HG02588 (cell line): ENCODE measurements around the gene A3GALT2.
A peak's percentile ranks its signal among the peaks of the same experiment; 100 is the strongest.
"Not testable (repeated sequence)": the region's sequence is repeated elsewhere in the genome, so short reads cannot be mapped to it uniquely, and the experiment has no call there.

Source experiments
- ATAC-seq: cut with Tn5 transposase; IDR thresholded peaks from one replicate; pipeline ENCODE4 v1.9.1; 2021; ENCODE audit warnings: mild to moderate bottlenecking, moderate library complexity; ENCODE audit not compliant: unreplicated experiment

A3GALT2 gene

DNA sequence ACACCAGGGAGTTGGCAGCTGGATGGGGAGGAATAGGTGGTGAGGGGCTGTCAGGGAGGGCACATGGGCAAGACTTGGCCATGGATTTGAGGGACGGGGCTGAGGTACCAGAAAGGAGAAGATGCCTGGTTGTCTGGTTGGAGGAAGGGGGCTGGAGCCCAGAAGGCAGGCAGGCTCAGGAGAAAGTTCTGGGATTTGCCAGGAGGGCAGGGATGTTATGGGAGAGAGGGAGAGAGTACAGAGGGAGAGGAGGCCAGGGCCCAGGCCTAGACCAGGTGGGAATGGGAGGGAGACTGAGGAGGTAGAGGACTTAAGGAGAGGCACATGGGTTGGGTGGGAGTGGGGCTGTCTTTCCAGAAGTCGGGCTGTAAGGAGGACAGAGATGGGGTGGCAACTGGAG, 4.3 kb downstream of the A3GALT2 start:
- ATAC-seq, result no peak

DNA sequence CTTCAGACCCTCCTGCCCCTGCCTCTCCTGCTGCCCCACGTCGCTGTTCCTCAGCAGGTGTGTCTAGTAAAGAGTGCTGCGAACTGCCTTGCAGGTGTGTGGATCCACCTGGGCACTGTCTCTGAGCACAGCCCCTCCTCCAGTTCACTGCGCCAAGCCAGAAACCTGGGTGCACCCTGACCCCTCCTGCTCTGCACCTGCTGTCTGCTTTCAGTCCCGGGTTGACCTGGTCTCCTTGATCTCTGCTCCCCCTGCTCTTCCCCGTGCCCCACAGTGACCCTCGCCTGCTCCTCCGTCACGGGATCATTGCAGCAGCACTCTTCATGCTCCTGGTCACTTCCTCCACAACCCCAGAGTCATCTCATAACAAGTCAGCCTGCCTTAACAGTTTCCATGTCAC, 6.5 kb downstream of the A3GALT2 start:
- ATAC-seq, result no peak

DNA sequence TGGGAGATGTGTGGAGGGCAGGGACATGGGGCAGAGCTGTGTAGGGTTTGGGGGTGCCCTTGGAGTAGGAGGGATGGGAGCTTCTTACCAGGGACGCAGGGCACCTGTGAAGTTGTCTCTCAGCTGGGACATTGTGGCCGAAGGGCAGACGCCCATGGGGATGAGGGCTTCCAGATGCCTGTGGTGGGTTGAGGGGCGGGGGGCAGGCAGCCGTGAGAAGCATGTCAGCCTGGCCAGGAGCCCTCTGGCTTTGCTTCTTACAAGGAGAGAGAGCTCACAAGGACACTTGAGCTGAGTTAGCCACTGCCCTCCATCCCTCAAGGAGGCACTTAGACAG, 8.5 kb downstream of the A3GALT2 start:
- no peak for ATAC-seq

DNA sequence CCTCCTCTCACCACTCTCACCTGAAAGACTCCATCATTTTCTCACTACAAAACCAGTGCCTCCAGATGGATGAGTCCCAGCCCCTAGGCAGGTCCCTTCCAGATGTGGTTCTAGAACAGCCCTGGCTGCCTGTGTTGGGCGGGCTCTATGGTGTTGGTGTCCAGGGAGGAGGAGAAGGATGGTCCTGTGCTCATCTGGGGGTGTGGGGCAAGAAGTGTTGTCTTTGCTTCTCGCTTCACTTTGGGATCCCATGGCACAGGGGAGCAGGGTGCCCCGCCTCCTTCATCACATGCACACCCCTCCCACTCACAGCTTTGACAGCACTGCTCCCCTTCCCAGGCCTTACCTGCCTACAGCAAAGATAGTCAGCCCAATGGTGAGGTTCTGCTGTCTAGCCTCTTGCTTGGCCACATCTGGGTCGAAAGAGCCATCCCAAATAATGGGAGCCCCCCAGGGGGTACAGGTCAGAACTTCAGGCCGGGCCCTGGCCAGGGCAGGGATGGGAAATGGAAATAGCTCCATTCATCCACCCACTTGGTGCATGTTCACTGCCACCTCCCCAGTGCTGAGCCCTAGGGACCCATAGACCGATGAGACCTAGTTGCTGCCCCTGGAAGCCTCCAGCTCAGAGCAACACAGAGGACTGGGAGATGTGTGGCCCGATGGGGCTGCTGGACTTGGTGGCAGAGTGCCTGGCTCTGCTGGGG, 9.0 kb downstream of the A3GALT2 start:
- ATAC-seq, result no peak

DNA sequence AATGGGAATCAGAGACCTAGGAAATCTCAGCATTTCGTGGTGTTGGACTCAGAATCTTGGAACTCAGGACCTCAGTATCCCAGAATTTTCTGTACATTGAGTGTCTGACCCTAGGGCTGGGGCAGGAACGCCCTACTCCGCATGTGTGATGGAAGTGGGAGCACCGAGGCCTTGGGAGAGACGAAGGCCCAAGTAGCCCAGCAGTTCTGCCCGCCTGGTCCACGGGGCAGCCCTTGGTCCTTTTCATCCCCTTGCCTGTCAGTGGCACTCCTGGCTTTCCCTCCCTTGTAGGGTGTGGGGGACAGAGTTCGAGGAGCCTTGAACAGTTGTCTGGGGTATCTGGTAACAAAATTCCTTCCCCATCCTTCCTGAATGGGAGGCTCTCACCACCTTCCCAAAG, 10.2 kb downstream of the A3GALT2 start:
- no peak for ATAC-seq

DNA sequence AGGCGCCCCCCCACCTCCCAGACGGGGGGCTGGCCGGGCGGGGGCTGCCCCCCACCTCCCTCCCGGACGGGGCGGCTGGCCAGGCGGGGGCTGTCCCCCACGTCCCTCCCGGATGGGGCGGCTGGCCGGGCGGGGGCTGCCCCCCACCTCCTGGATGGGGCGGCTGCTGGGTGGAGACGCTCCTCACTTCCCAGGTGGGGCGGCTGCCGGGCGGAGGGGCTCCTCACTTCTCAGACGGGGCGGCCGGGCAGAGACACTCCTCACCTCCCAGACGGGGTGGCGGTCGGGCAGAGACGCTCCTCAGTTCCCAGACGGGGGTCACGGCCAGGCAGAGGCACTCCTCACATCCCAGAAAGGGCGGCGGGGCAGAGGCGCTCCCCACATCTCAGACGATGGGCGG, 11.5 kb downstream of the A3GALT2 start:
- ATAC-seq, result not testable (repeated sequence)

DNA sequence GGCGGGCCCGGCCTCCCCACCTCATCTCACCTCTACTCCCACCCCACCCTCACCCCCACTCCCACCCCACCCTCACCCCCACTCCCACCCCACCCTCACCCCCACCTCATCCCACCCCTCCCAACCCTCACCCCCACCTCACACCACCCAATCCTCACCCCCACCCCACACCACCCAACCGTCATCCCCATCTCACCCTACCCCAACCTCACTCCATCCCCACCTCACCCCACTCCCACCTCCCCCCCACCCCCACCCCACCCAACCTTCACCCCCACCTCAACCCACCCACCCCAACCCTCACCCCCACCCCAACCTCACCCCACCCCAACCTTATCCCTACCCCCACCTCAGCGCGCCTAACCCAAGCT, 13.4 kb downstream of the A3GALT2 start:
- no peak for ATAC-seq

DNA sequence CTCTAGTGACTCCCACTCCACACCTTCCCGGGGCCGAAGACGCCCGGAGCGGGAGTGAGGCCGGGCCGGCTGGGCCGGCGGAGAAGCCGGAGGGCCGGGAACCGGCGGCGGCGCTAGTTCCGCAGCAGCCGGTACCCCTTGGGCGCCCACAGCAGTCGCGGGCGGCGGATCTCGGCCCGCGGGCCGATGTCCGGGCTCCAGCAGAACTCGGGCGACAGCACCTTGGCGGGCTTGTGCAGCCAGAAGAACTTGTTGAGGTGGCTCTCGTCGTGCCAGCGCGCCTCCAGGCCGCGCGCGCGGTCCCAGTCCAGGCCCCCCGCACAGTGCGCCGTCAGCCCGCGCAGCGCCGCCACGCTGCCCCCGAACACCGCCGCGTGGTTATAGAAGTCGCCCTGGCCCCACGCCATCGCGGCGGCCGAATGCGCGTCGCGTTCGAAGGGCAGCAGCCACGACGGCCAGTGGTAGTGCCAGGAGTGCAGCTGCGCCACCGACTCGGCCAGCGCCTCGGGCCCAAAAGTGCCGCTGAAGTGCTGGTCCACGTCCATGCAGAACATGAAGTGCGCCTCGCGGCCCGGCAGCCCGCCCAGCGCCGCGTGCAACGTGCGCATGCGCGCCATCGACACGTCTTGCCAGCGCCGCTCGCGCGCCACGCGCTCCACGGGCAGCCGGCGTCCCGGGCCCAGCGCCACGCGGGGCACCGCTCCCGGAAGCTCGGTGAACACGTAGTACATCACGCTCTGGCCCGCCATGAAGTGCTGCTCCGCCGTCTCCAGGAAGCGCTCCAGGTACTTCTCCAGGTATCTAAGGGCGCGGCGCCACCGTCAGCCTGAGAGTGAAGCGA, 14.0 kb downstream of the A3GALT2 start:
- ATAC-seq, result no peak

DNA sequence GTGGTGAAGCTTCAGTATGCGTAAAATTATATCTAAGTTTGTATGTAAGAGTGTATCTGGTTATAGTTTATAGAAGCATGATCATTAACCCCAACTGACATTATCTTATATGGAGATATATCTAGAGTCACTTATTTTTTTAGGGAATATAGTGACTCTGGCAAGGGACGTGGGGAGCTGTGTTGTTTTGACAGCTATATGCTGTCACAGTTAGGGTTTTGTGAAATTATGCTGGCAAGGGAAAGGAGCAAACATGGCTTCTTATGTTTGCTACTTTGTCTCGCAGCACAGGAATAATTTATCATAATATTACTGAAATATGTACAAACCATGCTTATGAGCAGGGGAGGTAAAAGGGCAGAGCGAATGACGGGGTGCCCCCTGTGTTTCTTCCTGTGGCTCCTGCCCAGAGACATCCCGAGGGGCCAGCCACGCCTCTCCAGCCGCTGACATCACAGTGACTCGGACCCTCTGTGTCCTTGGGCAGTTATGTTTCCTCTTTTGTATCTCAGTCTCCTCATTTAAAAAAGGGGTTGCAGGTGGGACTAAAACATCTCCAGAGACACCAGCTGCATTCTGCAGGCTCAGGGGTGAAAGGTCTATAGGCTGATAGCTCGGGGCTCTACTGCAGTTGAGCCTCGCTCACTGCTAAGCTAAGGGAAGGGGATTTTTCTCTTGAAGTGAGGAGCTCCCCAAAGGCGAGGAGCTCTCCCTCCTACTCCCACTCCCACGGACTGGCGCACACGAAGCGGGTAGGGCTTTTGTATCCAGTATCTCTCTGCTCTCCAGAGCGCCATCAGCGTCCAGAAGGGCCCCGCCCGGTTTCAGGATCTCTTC, 14.9 kb downstream of the A3GALT2 start:
- ATAC-seq, result no peak

DNA sequence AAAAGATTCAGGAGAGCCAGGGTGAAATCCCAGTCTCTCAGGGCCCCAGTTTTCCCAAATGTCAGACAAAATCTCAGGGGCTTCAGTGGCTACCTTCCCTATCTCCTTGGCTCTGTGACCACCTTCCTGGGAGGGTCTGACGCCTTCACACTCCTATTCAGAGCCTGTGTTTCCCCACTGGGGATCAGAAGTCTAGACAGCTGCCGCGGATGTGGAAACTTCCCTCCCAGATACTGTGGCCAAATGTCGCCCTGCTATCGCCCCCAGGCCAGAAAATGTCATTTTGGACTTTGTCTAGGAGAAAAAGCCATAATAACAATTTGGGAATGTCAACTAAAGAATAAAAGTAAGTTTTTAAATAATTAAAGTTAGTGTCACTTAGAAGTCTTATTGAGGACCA, 15.9 kb downstream of the A3GALT2 start:
- no peak for ATAC-seq

DNA sequence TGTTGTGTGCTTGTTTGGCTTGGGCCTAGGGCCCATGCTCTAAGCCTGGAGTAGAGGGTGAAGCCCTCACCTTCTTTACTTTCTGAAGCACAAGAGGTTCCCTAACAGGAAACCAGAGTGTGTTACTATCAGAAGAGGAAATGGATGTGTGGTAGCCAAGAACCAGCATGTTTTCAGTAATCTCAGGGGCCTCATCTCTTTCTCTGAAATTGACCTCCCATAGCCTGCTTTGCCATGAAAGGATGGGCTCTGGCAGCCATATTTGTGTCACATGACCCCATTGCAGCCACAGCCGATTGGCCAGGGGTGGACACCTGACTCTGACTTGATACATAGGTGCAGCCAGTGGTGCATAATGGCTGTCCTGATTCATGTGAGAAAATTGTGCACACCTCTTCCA, 18.6 kb downstream of the A3GALT2 start:
- no peak for ATAC-seq

DNA sequence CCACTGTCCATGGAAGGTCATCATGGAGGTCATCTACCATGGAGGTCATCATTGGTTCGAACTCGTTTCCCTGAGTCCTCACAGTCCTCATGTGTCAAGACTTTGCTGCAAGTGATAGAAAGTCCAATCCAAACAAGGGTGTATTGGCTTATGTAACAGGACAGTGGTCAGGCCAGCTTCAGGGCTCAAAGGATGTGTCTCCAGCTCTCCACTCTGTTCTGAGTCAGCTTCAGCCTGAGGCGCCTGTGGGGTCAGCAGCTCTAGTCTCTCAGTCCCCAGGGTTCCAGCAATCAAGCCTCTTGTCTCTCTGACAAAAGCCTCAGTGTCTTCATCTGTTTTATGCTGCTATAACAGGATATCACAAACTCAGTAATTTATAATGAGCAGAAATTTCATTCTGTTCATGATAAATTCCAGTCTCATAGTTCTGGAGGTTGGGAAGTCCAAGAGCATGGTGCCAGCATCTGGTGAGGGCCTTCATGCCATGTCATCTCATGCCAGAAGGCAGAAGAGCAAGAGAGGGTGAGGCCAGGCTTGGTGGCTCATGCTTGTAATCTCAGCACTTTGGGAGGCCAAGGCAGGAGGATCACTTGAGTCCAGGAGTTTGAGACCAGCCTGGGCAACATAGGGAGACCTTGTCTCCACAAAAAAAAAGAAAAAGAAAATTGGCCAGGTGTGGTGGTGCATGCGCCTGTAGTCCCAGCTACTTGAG, 19.5 kb downstream of the A3GALT2 start:
- no peak for ATAC-seq

DNA sequence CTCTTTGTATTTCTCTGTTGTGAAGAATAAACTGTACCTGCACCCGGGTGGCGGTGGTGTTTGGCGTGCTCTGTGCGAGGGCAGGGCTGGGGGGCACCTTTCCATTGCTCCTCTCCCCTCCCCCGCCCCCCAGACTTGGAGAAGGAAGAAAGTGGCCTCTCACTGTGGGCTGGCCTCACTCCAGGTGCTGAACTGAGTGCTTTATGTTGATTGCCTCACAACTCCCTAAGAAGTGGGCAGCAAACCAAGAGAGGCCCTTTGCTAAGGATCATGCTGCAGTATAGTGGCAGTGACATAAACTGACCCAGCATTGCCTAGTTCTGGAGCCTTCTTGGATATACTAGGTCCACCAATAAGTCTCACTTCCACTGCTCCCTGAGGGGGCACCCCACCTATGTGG, 20.2 kb downstream of the A3GALT2 start:
- no peak for ATAC-seq

DNA sequence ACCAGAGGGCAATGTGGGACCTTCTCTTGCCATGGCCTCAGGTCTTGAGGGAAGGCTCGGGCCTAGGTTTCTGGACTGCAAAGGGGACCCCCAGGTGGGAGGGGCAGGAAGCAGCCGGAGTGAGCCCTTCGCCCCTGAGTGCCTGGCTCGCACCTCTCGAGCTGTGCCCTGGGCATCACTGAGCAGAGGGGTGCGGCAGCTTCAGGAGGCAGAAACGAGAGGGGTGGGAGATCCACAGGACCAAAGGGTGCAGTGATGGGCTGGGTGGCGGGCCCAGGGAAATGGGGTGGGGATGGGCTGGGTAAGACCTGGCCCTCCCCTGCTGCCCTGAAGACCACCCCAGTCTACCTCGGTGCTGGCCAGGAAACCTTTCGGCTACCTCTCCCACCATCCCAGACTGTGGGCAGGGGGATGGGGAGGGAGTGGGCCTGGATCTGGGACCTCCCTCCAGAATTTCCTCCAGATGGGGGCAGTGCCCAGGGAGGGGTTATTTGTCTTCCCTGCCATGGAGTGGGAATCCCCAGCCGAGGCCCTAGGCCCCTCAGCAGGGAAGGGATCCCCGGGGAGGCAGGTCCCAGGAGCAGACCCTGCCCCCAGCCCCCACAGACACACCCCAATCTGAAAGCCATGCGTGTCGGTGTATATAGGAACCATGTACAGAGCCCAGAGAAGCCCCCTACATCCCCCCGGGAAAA, 21.3 kb downstream of the A3GALT2 start:
- ATAC-seq, result no peak

DNA sequence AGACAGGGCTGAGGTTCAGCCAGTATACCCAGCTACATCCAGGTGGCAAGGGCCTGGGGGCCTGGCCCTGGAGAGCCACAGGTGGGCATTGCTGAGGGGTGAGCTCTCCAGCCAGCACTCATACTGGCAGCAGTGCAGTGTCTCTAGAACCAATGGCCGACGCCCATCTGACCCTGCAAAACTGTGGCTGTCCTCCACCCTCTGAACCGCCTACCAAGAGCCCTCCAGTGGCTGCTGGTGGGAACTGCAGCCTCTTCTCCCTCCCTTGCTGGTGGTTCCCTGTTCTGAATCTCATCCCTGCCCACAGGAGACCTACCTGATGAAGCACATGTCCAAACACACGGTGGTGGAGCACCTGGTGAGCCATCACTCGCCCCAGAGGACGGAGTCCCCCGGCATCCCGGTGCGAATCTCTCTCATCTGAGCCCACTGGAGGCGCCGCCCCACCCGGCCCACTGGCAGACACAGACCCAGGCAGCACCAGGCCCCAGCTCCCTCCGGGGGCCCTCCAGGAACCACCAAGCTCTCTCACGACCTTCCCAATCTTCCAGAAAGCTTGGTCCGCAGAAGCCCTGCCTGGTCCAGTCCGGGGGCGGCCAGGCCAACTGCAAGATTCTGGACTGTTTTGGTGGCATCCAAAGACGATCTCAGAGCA, 22.1 kb downstream of the A3GALT2 start:
- ATAC-seq, result no peak

DNA sequence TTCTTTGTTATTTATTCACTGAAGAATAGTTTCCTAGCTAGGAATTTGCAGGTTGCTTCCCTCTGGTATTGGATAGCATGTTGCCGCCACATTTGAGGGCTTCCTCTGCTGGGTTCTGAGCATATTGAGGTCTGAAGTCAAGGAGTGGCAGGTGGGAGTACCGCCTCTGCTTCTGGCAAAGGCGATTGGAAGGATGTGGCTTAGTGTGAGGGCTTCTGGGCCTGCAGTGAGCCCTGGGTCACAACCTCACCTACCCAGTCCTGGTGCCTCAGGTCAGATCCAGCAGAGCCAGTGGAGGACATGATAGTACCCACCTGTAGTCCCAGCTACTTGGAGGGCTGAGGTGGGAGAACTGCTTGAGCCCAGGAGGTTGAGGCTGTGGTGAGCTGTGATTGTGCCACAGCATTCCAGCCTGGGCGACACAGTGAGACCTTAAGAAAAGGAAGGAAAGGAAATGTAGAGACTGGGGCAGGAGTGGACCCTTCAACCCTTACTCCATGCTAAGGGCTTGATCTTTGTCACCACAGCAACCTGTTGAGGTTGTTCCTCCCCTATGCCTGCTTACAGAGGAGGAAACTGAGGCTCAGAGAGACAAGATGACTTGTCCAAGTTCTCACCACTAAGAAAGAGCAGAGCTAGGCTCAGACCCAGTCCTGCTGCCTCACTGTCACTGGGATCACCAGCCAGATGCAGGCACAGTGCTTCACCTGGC, 22.8 kb downstream of the A3GALT2 start:
- no peak for ATAC-seq

DNA sequence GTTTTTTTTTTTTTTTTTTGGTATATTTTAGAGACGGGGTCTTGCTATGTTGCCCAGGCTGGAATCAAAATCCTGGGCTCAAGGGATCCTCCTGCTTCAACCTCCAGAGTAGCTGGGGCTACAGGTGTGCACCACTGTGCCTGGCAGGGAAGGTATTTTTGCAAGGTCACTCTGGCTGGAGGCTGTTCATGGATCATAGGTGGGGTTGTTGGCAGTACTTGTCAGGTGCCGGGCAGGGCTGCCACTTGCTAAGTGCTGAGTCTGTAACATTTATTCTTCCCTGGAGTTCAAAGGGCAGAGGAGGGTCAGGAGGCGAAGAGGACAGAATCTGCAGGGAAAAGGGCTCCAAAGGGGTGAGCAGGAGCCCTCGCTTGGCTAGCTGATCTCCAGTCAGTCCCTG, 24.1 kb downstream of the A3GALT2 start:
- ATAC-seq, result no peak

DNA sequence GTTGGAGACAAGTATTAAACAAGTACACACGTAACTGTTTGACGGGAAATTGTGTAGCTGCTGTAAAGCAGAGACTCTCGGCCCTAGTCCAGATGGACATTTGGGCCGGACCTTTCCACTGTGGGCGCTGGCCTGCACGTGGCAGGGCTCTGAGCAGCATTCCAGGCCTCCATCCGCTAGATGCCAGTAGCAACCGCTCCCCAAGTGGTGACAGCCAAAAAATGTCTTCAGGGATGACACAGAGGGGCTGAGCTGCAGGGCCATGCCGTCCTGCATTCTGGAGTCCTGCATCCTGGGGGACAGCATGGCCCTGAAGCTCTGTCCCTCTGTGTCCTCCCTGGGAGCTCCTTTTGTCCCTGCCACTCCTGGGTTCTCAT, 24.8 kb downstream of the A3GALT2 start:
- ATAC-seq, result no peak

DNA sequence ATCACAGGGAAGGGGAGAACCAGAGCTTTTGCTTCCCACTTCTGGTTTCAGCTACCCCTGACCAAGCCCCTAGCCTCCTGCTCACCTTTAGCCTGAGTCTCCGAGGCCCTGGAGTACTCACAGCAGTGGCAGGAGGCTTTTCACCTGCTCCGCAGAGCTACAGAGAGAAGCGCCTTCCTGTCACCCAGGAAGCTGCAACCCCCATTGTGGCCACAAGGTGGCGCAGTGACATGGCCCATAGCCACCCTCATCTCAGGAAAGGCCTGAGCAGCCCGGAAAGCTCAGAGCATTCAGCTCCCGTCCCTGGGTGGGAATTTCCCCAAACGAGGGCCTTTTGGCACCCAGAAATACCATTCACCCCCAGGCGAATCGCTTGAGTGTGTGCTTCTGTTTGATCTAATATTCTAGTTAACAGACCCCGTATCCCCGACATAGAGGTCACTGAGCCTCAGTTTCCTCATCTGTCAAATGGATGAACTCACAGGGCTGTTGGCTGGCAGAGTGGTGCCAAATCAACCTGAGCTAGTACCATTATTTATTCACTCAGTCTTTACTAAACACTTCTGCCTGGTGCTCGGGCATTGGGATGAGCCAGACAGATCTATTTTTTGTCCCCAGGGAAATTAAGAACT, 25.3 kb downstream of the A3GALT2 start:
- peak; percentile 68 for ATAC-seq
